Astrocyte (in vitro differentiated cells and primary cell): ENCODE results near the gene CHST6. TPM values are rescaled to one million over a fixed set of nuclear protein-coding genes. Genes with fewer than 3 reads are reported as not detected.

Experiments
- DNase-seq: peaks from one replicate; pipeline ENCODE4 v3.0.0-alpha.2; 2010; ENCODE audit warnings: low read depth
- FAIRE-seq: peaks from 2 replicates; lab custom pipeline; 2011; peaks lifted over from hg19 to GRCh38; lab: Jason Lieb, UNC
- H2AFZ ChIP-seq: 2 replicates; pipeline ENCODE4 v1.6.0; 2012; ENCODE audit warnings: low read depth, low read length, inconsistent platforms
- H3K27ac ChIP-seq: 2 replicates; pipeline ENCODE4 v1.5.1; 2011; ENCODE audit warnings: low read depth, low read length, inconsistent platforms
- H3K27me3 ChIP-seq: 2 replicates; pipeline ENCODE4 v1.6.0; 2011; ENCODE audit warnings: low read length, inconsistent platforms; ENCODE audit not compliant: insufficient read depth
- H3K36me3 ChIP-seq: 2 replicates; pipeline ENCODE4 v1.5.1; 2011; ENCODE audit warnings: low read length, inconsistent platforms; ENCODE audit not compliant: insufficient read depth
- H3K4me1 ChIP-seq: 2 replicates; pipeline ENCODE4 v1.5.1; 2011; ENCODE audit warnings: low read length, inconsistent platforms; ENCODE audit not compliant: insufficient read depth
- H3K4me2 ChIP-seq: 2 replicates; pipeline ENCODE4 v1.6.0; 2012; ENCODE audit warnings: low read length, inconsistent platforms
- H3K4me3 ChIP-seq: 2 replicates; pipeline ENCODE4 v1.5.1; 2011; ENCODE audit warnings: low read depth, mild to moderate bottlenecking, low read length, inconsistent platforms; ENCODE audit not compliant: insufficient read depth
- H3K79me2 ChIP-seq: 2 replicates; pipeline ENCODE4 v1.6.0; 2012; ENCODE audit warnings: mild to moderate bottlenecking, low read length, inconsistent platforms; ENCODE audit not compliant: insufficient read depth
- H3K9ac ChIP-seq: 2 replicates; pipeline ENCODE4 v1.6.0; 2012; ENCODE audit warnings: mild to moderate bottlenecking, low read length, inconsistent platforms
- H3K9me3 ChIP-seq: 2 replicates; pipeline ENCODE4 v1.5.1; 2012; ENCODE audit warnings: low read depth, mild to moderate bottlenecking, low read length, inconsistent platforms; ENCODE audit not compliant: insufficient read depth
- H4K20me1 ChIP-seq: 2 replicates; pipeline ENCODE4 v1.6.0; 2012; ENCODE audit warnings: low read length, inconsistent platforms; ENCODE audit not compliant: insufficient read depth
- H3K27ac Mint-ChIP-seq: one replicate; pipeline ENCODE4 v1.8.0; 2021; ENCODE audit warnings: mild to moderate bottlenecking, mixed read lengths; ENCODE audit not compliant: unreplicated experiment
- H3K27me3 Mint-ChIP-seq: one replicate; pipeline ENCODE4 v1.8.0; 2021; ENCODE audit warnings: low read depth, mixed read lengths; ENCODE audit not compliant: unreplicated experiment
- H3K36me3 Mint-ChIP-seq: one replicate; pipeline ENCODE4 v1.8.0; 2021; ENCODE audit warnings: low read depth, mixed read lengths; ENCODE audit not compliant: unreplicated experiment
- H3K4me1 Mint-ChIP-seq: one replicate; pipeline ENCODE4 v1.8.0; 2021; ENCODE audit warnings: low read depth, mixed read lengths; ENCODE audit not compliant: unreplicated experiment
- H3K4me3 Mint-ChIP-seq: one replicate; pipeline ENCODE4 v1.8.0; 2021; ENCODE audit warnings: mild to moderate bottlenecking, moderate library complexity, mixed read lengths; ENCODE audit not compliant: unreplicated experiment
- H3K9me3 Mint-ChIP-seq: one replicate; pipeline ENCODE4 v1.8.0; 2021; ENCODE audit warnings: mild to moderate bottlenecking, mixed read lengths; ENCODE audit not compliant: unreplicated experiment
- EZH2 ChIP-seq: IDR thresholded peaks from 2 replicates; pipeline ENCODE4 v1.6.1; 2012; ENCODE audit warnings: mild to moderate bottlenecking, low read length, inconsistent platforms; ENCODE audit not compliant: insufficient read depth
- total RNA-seq: library from RNA; stranded (reverse); gene quantifications from 2 replicates; pipeline ENCODE4 v1.2.1, GENCODE V29; 2021
- TF ChIP-seq, protein P1 (sequence below): IDR thresholded peaks from 2 replicates; pipeline ENCODE4 v1.5.1; 2011; ENCODE audit warnings: low read depth, mild to moderate bottlenecking, inconsistent platforms, low read length, moderate library complexity; ENCODE audit not compliant: insufficient read depth

The CHST6 gene
- total RNA-seq, 1 donor from 2014 or later = 2.5 TPM

DNA sequence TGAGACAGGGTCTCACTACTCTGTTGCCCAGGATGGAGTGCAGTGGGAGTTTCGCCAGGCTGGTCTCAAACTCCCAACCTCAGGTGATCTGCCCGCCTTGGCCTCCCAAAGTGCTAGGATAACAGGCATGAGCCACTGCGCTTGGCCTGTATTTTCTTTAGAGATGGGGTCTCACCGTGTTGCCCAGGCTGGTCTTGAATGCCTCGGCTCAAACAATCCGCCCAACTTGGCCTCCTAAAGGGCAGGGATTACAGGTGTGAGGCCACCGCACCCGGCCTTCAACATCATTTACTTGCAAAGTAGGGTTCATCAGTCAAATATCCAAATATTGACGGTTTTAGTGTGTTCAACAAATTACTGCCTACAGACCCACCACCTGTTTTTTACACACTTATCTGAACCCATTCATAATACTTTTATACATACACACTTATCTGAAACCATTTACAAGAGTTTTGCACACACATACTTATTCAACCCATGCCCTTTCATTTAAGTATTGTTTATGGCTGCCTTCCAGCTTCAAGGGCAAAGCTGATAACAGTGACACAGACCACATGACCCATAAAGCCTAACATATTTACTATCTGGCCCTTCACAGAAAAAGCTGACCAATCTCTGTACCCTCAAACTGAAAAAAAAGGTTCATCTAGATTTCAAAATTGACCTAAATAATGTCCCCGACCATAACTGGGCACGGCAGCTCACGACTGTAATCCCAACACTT is 42.6 kb downstream of the CHST6 start:
- no peak for FAIRE-seq
- no peak overlapping the region for H3K4me3 ChIP-seq
- Mint-ChIP-seq H3K36me3 (peaks cover 13% of the 10 kb centered on the region), H3K27me3 (no peaks in the 10 kb centered on the region), H3K4me3 (no peak overlapping the region), H3K9me3 (no peaks in the 10 kb centered on the region), H3K4me1 (peaks cover 2% of the 10 kb centered on the region), H3K27ac (no peak overlapping the region)
- H3K79me2 ChIP-seq = peaks cover 58% of the 10 kb centered on the region
- peaks cover 65% of the 10 kb centered on the region for H4K20me1 ChIP-seq
- H3K4me2 ChIP-seq = no peak overlapping the region
- H3K9ac ChIP-seq = no peak overlapping the region
- H3K36me3 ChIP-seq = peaks cover 4% of the 10 kb centered on the region
- no peaks in the 10 kb centered on the region for H3K27me3 ChIP-seq
- H3K9me3 ChIP-seq = no peaks in the 10 kb centered on the region
- no peak for TF ChIP-seq EZH2
- no peaks in the 10 kb centered on the region for H3K4me1 ChIP-seq
- H2AFZ ChIP-seq = no peak overlapping the region
- no peak overlapping the region for H3K27ac ChIP-seq
- DNase-seq = no peak

DNA sequence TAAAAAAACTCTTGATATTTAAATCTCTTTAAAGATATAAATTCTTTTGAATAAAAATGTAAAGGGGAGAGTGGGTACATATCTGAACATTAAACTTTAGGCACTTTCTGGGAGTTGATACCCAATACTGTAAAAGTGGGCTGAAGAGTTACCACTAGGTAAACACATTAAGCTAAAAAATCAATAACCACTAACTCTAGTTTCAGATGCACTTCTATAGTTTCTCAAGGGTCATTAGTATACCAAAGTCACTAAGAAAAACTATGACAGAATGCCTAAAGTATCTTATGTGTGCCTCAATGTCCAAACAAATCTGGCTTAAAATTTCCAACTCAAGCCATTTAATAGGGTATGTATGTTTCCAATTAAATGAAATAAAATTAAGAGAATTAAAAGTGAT is 48.8 kb downstream of the CHST6 start:
- Histone ChIP-seq H4K20me1 (peaks cover 11% of the 10 kb centered on the region), H3K4me1 (no peaks in the 10 kb centered on the region), H2AFZ (no peak overlapping the region), H3K4me3 (no peak overlapping the region), H3K4me2 (no peak overlapping the region), H3K9me3 (no peaks in the 10 kb centered on the region), H3K27me3 (no peaks in the 10 kb centered on the region), H3K79me2 (peaks cover 2% of the 10 kb centered on the region), H3K9ac (no peak overlapping the region), H3K36me3 (peaks cover 4% of the 10 kb centered on the region), H3K27ac (no peak overlapping the region)
- peaks cover 11% of the 10 kb centered on the region for H3K36me3 Mint-ChIP-seq
- H3K27ac Mint-ChIP-seq = no peak overlapping the region
- no peak for DNase-seq
- FAIRE-seq = no peak
- H3K9me3 Mint-ChIP-seq = no peaks in the 10 kb centered on the region
- no peak for TF ChIP-seq EZH2
- TF ChIP-seq, protein P1, sequence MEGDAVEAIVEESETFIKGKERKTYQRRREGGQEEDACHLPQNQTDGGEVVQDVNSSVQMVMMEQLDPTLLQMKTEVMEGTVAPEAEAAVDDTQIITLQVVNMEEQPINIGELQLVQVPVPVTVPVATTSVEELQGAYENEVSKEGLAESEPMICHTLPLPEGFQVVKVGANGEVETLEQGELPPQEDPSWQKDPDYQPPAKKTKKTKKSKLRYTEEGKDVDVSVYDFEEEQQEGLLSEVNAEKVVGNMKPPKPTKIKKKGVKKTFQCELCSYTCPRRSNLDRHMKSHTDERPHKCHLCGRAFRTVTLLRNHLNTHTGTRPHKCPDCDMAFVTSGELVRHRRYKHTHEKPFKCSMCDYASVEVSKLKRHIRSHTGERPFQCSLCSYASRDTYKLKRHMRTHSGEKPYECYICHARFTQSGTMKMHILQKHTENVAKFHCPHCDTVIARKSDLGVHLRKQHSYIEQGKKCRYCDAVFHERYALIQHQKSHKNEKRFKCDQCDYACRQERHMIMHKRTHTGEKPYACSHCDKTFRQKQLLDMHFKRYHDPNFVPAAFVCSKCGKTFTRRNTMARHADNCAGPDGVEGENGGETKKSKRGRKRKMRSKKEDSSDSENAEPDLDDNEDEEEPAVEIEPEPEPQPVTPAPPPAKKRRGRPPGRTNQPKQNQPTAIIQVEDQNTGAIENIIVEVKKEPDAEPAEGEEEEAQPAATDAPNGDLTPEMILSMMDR = no peak
- no peak overlapping the region for H3K4me3 Mint-ChIP-seq
- no peaks in the 10 kb centered on the region for H3K4me1 Mint-ChIP-seq
- no peaks in the 10 kb centered on the region for H3K27me3 Mint-ChIP-seq

DNA sequence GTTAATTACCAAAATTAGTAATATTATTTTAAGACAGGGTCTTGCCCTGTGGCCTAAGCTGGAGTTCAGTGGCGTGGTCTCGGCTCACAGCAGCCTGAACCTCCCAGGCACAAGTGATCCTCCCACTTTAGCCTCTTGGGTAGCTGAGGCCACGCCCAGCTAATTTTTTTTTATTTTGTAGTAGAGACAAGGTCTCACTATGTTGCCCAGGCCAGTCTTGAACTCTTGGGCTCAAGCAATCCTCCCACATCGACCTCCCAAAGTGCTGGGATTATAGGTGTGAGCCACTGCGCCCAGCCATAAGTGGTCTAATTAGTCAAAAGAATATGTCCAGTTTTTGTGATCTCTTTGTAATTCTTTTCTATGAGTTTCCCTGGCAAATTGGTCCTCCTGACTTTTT is 49.9 kb downstream of the CHST6 start:
- no peak overlapping the region for H3K27ac Mint-ChIP-seq

More for the DNA sequence above, 49.9 kb downstream of the CHST6 start:
- H3K36me3 Mint-ChIP-seq = peaks cover 5% of the 10 kb centered on the region
- no peak overlapping the region for H2AFZ ChIP-seq
- no peaks in the 10 kb centered on the region for H3K27me3 ChIP-seq
- H3K4me3 Mint-ChIP-seq = no peak overlapping the region
- FAIRE-seq (no peak), DNase-seq (no peak)
- H3K9me3 ChIP-seq = no peaks in the 10 kb centered on the region
- no peak overlapping the region for H3K27ac ChIP-seq
- H3K4me1 ChIP-seq = no peaks in the 10 kb centered on the region
- no peaks in the 10 kb centered on the region for H3K9me3 Mint-ChIP-seq
- no peaks in the 10 kb centered on the region for H3K36me3 ChIP-seq
- no peaks in the 10 kb centered on the region for H3K27me3 Mint-ChIP-seq
- TF ChIP-seq EZH2 = no peak
- TF ChIP-seq, protein P1 = no peak
- no peaks in the 10 kb centered on the region for H3K4me1 Mint-ChIP-seq
- H3K4me2 ChIP-seq = no peak overlapping the region
- no peak overlapping the region for H3K9ac ChIP-seq
- no peaks in the 10 kb centered on the region for H3K79me2 ChIP-seq
- no peak overlapping the region for H3K4me3 ChIP-seq
- H4K20me1 ChIP-seq = peaks cover 4% of the 10 kb centered on the region
